HCT116 (cell line): ENCODE results near the gene LSS.

Experiments
- CEBPB ChIP-seq: IDR thresholded peaks from 2 replicates; pipeline ENCODE4 v1.6.1; 2012; ENCODE audit warnings: low read depth
- CTCF ChIP-seq, 3 experiments: fragments of 200-600 bp in 1 of 3; sonication (generic) in 1 of 3; IDR thresholded peaks in 2 of 3; conservative IDR thresholded peaks in 1 of 3; 2 replicates each; pipeline ENCODE4 v1.5.1; 2012 to 2017; ENCODE audit warnings: low read depth in 2 of 3, low read length in 2 of 3, antibody characterized with exemption in 1 of 3, borderline replicate concordance in 1 of 3, control low read depth in 1 of 3, mild to moderate bottlenecking in 1 of 3, mixed read lengths in 1 of 3, mixed run types in 1 of 3, moderate library complexity in 1 of 3; ENCODE audit not compliant: insufficient read depth in 1 of 3
- EZH2phosphoT487 ChIP-seq: fragments of 200-600 bp; IDR thresholded peaks from 2 replicates; pipeline ENCODE4 v1.6.1; 2018; ENCODE audit warnings: antibody characterized with exemption, borderline replicate concordance
- POLR2A ChIP-seq: IDR thresholded peaks from 2 replicates; pipeline ENCODE4 v1.7.0; 2011; ENCODE audit warnings: borderline replicate concordance; ENCODE audit not compliant: insufficient read depth, insufficient read length; ENCODE audit errors: extremely low read depth
- POLR2AphosphoS5 ChIP-seq: IDR thresholded peaks from 2 replicates; pipeline ENCODE4 v1.6.1; 2011; ENCODE audit warnings: mild to moderate bottlenecking, low read depth, low read length, moderate library complexity
- YY1 ChIP-seq: IDR thresholded peaks from 2 replicates; pipeline ENCODE4 v1.6.1; 2011; ENCODE audit warnings: low read length, low read depth, moderate library complexity, mild to moderate bottlenecking; ENCODE audit not compliant: insufficient replicate concordance; ENCODE audit errors: extremely low read depth
- ZNF274 ChIP-seq: fragments of 200-500 bp; sonication (Bioruptor generic); IDR thresholded peaks from 2 replicates; pipeline ENCODE4 v1.6.1; 2014; ENCODE audit warnings: mild to moderate bottlenecking, low read depth, low read length, inconsistent platforms

GRCh38 chr21:46191257-46191685, 37.3 kb downstream of the LSS start:
- TF ChIP-seq POLR2A (no peak), ZNF274 (no peak), EZH2phosphoT487 (no peak), YY1 (no peak), POLR2AphosphoS5 (no peak), CEBPB (no peak), CTCF (IDR thresholded peaks at IDR 0.05 in 2 of 3, conservative IDR thresholded peaks at IDR 0.05 in 1 of 3; ENCODE audit: borderline replicate concordance in 1 of 3, insufficient read depth in 1 of 3, low read depth in 2 of 3, low read length in 2 of 3) (no peak)
